Measurements from ENCODE around the gene RANBP1.

Gene RANBP1

GRCh38 chr22:20176421-20177085 is 60.6 kb downstream of the RANBP1 start:
- no peak for DNase-seq
